Glutamatergic neuron (in vitro differentiated cells): ENCODE results near the gene MUC22. TPM values are rescaled to one million over a fixed set of nuclear protein-coding genes. Genes with fewer than 3 reads are reported as not detected.
A peak's percentile ranks its signal among the peaks of the same experiment; 100 is the strongest.

Experiments used
- DNase-seq: peaks from one replicate; pipeline ENCODE4 v3.0.0; 2022
- H3K27ac Mint-ChIP-seq: one replicate; pipeline ENCODE4 v1.8.0; 2020; ENCODE audit warnings: mild to moderate bottlenecking, mixed read lengths, inconsistent platforms; ENCODE audit not compliant: unreplicated experiment
- H3K27me3 Mint-ChIP-seq: one replicate; pipeline ENCODE4 v1.8.0; 2020; ENCODE audit warnings: mild to moderate bottlenecking, moderate library complexity, mixed read lengths, inconsistent platforms; ENCODE audit not compliant: unreplicated experiment
- H3K36me3 Mint-ChIP-seq: one replicate; pipeline ENCODE4 v1.8.0; 2020; ENCODE audit warnings: mild to moderate bottlenecking, mixed read lengths, inconsistent platforms; ENCODE audit not compliant: unreplicated experiment
- H3K4me1 Mint-ChIP-seq: one replicate; pipeline ENCODE4 v1.8.0; 2020; ENCODE audit warnings: mild to moderate bottlenecking, low read depth, mixed read lengths, inconsistent platforms; ENCODE audit not compliant: unreplicated experiment
- H3K4me3 Mint-ChIP-seq: one replicate; pipeline ENCODE4 v1.8.0; 2020; ENCODE audit warnings: mild to moderate bottlenecking, mixed read lengths, inconsistent platforms; ENCODE audit not compliant: unreplicated experiment
- H3K9me3 Mint-ChIP-seq: one replicate; pipeline ENCODE4 v1.8.0; 2020; ENCODE audit warnings: mild to moderate bottlenecking, moderate library complexity, mixed read lengths, inconsistent platforms; ENCODE audit not compliant: unreplicated experiment
- total RNA-seq: library from RNA; stranded (reverse); fragmentation: NEBNext Ultra II Directional; extraction: Animal tissue kit (Norgen Biotek cat#: 25700); gene quantifications from one replicate; pipeline ENCODE4 v1.2.1, GENCODE V29; 2021; ENCODE audit not compliant: unreplicated experiment
- TF ChIP-seq, protein P1 (sequence below): fragments of 200-600 bp; sonication (generic); IDR thresholded peaks from one replicate; pipeline ENCODE4 v1.5.0; 2021; ENCODE audit not compliant: partially characterized antibody, unreplicated experiment

Gene MUC22
- total RNA-seq, 1 donor from 2014 or later, result not detected

DNA sequence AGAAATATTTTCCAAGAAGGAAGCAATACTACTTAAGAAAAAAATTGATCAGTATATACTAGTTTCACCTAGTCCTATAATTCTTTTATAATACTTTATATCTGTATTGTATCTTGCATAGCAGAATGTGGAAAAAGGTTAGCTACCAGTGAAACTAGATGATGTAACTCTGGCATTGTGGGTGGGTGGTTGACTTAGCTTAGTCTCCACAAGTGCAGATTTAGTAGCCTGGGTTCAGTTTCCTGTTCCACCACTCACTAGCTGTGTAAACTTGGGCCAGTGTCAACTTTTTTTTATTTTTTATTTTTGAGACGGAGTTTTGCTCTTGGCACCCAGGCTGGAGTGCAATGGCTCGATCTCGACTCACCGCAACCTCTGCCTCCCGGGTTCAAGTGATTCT lies 24.8 kb upstream of the MUC22 start:
- H3K27me3 Mint-ChIP-seq, result no peaks in the 10 kb centered on the region
- no peaks in the 10 kb centered on the region for H3K9me3 Mint-ChIP-seq
- no peaks in the 10 kb centered on the region for H3K4me1 Mint-ChIP-seq
- no peak overlapping the region for H3K27ac Mint-ChIP-seq
- H3K4me3 Mint-ChIP-seq, result no peak overlapping the region
- DNase-seq, result no peak
- TF ChIP-seq, protein P1, sequence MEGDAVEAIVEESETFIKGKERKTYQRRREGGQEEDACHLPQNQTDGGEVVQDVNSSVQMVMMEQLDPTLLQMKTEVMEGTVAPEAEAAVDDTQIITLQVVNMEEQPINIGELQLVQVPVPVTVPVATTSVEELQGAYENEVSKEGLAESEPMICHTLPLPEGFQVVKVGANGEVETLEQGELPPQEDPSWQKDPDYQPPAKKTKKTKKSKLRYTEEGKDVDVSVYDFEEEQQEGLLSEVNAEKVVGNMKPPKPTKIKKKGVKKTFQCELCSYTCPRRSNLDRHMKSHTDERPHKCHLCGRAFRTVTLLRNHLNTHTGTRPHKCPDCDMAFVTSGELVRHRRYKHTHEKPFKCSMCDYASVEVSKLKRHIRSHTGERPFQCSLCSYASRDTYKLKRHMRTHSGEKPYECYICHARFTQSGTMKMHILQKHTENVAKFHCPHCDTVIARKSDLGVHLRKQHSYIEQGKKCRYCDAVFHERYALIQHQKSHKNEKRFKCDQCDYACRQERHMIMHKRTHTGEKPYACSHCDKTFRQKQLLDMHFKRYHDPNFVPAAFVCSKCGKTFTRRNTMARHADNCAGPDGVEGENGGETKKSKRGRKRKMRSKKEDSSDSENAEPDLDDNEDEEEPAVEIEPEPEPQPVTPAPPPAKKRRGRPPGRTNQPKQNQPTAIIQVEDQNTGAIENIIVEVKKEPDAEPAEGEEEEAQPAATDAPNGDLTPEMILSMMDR, result no peak
- peaks cover 5% of the 10 kb centered on the region for H3K36me3 Mint-ChIP-seq

DNA sequence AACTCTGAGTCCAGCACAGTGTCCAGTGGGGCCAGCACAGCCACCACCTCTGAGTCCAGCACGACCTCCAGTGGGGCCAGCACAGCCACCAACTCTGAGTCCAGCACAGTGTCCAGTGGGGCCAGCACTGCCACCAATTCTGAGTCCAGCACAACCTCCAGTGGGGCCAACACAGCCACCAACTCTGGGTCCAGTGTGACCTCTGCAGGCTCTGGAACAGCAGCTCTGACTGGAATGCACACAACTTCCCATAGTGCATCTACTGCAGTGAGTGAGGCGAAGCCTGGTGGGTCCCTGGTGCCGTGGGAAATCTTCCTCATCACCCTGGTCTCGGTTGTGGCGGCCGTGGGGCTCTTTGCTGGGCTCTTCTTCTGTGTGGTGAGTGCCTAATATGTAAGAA lies 23.0 kb upstream of the MUC22 start:
- H3K4me3 Mint-ChIP-seq, result no peak overlapping the region
- H3K9me3 Mint-ChIP-seq, result peaks cover 1% of the 10 kb centered on the region
- no peak overlapping the region for H3K27ac Mint-ChIP-seq
- TF ChIP-seq, protein P1, result no peak
- peaks cover 5% of the 10 kb centered on the region for H3K36me3 Mint-ChIP-seq
- DNase-seq, result no peak
- no peaks in the 10 kb centered on the region for H3K4me1 Mint-ChIP-seq
- H3K27me3 Mint-ChIP-seq, result peaks cover 3% of the 10 kb centered on the region

DNA sequence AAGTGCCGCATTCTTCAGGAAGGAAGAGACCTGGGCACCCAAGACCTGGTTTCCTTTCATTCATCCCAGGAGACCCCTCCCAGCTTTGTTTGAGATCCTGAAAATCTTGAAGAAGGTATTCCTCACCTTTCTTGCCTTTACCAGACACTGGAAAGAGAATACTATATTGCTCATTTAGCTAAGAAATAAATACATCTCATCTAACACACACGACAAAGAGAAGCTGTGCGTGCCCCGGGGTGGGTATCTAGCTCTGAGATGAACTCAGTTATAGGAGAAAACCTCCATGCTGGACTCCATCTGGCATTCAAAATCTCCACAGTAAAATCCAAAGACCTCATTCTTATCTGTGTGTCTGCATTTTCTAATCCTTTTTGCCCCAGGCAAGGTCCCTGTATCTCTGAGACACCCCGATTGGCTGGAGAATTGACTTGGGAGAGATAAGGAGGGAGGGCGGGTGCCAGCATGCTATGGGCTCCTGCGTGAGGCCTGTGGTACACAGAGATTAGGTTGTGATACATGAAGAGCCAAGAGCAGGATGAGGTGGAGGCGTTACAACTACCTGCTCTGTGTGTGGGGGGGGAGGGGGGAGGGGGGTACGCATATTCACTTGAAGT lies 22.0 kb upstream of the MUC22 start:
- Mint-ChIP-seq H3K36me3 (peaks cover 5% of the 10 kb centered on the region), H3K4me1 (no peaks in the 10 kb centered on the region), H3K27me3 (peaks cover 3% of the 10 kb centered on the region), H3K4me3 (no peak overlapping the region), H3K27ac (no peak overlapping the region), H3K9me3 (peaks cover 1% of the 10 kb centered on the region)
- TF ChIP-seq, protein P1, result no peak
- DNase-seq, result no peak

DNA sequence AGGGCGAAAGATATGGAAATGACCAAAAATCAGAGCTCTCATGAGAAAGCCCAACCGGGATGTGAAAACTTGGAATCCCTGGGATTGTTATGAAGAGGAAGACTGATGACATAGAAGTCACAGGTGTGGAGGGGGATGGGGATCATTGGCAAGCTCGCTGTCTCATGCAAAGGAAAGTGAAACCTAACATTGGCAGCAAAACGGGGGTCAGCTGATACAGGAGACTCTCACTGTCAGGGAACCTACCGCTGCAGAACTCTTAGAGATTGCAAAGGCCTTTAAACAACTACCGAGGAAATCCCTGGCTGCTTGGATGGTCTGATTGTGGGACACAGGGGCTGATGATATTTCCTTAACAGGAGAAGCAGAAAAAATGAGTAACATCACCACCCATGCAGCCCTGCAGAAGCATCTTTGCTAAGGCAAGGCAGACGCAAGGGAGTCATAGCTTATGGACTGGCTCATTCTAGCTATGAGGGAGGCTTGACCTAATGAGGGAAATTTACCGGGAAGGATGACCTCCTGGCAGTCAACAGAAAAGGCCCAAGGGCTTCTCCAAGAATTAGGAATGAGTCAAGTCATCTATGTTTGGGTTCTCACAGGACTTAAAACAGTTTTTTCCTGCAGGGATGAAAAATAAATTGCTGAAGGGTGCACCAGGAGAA lies 19.7 kb upstream of the MUC22 start:
- H3K36me3 Mint-ChIP-seq, result peaks cover 6% of the 10 kb centered on the region
- no peak for DNase-seq
- H3K4me3 Mint-ChIP-seq, result no peak overlapping the region
- H3K27me3 Mint-ChIP-seq, result peaks cover 3% of the 10 kb centered on the region
- TF ChIP-seq, protein P1, result no peak
- no peaks in the 10 kb centered on the region for H3K4me1 Mint-ChIP-seq
- H3K9me3 Mint-ChIP-seq, result peaks cover 6% of the 10 kb centered on the region
- no peak overlapping the region for H3K27ac Mint-ChIP-seq

DNA sequence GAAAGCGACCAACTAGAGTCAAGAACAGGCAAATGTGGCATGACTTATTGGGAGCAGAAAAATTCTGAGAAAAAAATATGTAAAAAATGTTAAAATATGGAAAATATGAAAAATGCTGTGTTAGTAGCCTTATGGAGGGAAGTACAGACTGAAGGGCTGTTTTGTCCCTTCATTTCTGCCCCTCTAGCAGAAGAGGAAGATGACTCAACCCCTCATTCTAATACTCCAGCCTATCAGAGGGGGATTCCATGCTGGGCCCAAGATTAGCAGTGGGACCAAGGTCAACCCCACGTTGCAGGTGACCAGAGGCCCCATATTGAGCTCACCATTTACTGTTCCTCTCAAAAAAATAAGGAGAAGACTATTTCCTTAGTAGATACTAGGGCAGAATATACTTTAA lies 18.4 kb upstream of the MUC22 start:
- Mint-ChIP-seq H3K9me3 (peaks cover 6% of the 10 kb centered on the region), H3K4me1 (no peaks in the 10 kb centered on the region)
- TF ChIP-seq, protein P1, result no peak

More for the DNA sequence above, 18.4 kb upstream of the MUC22 start:
- H3K4me3 Mint-ChIP-seq, result no peak overlapping the region
- no peak for DNase-seq
- H3K36me3 Mint-ChIP-seq, result peaks cover 6% of the 10 kb centered on the region
- H3K27ac Mint-ChIP-seq, result peak overlapping the region; percentile 48
- H3K27me3 Mint-ChIP-seq, result peaks cover 3% of the 10 kb centered on the region
